GM15510 (cell line): ENCODE data around the gene CPEB1.
A peak's percentile ranks its signal among the peaks of the same experiment; 100 is the strongest.

Experiments used
- POLR2A ChIP-seq: IDR thresholded peaks from 3 replicates; pipeline ENCODE4 v1.6.1; 2011; ENCODE audit warnings: borderline replicate concordance; ENCODE audit not compliant: insufficient read length; ENCODE audit errors: extremely low read depth

The CPEB1 gene

DNA sequence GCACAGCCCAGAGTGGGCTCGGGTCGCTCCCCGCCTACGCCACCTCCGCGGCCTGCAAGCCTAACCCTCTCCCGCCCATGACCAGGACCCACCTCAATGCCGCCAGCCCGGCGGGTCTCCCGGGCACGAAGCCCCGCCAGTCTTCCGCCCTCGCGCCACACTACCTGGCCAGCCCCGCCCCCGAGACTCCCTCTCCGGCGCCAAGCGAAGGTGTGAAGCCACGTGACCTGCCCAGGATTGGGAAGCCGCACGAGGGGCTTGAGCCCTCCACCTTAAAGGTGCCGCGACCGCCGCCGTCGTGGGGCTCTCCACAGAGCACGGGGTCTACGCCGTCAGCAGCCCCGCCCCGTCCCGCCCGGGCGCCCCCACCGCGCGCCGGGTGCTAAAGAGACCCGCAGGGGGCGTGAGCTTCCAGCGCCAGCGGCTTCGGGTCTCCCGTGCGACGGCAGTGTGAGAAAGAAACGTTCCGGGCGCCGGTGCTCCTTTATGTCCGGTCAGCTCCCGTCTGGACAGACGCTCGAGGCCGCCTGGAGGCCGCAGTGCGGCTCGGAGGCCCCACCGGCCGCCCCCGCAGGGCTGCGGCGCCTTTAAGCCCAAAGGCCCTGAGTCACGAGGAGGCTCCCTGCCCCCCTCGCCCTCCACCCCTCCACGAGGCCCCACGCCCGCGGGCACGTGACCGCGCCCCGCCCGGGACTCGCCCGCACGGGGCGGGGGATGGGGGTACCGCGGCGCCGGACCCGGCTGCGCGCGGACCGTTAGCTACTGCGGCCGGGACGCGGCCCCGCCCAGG lies at the start of gene CPEB1:
CPEB1 (minus strand) TSS at position 319 of the 790 bp plus-strand sequence. CDS start 18,904 bp downstream, outside the sequence.
- TF ChIP-seq POLR2A = no peak

DNA sequence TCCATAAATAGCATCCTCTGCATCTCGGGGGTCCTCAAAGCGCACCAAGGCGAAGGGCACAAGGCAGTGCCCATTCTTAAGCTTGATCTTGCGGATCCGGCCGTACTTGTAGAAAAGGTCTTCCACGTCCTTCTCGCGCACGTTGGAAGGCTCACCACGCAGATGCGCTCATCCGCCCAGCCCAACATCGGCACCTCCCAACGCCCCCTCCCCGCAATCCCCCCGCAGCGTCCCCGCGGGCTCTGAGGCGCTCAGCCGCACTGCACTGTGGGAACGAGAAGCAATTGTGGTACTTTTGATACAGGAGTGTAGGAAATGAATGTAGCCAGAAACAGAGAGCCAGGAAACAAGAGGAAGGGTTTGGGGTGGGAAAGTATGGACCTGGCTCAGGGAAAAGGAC lies 45.0 kb upstream of the CPEB1 start:
- no peak for TF ChIP-seq POLR2A

DNA sequence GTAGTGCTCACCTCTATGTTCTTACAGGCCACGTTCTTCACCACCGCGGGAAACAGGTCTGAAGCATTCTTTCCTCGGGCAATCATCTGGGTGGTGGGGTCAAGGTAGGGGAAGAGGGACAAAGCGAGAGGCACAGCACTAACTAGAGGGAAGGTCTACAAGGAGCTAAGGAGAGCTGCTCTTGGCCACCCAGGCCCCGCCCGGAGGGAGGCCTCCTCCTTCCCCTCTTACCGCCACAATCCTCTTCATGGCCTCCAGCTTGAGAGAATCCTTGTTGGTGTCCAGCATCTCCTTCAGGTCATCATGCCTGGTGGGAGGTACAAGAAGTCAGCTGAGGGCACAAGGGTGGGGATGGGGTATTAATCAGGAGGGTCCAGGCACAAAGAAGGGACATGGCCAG lies 42.0 kb upstream of the CPEB1 start:
- TF ChIP-seq POLR2A = no peak

DNA sequence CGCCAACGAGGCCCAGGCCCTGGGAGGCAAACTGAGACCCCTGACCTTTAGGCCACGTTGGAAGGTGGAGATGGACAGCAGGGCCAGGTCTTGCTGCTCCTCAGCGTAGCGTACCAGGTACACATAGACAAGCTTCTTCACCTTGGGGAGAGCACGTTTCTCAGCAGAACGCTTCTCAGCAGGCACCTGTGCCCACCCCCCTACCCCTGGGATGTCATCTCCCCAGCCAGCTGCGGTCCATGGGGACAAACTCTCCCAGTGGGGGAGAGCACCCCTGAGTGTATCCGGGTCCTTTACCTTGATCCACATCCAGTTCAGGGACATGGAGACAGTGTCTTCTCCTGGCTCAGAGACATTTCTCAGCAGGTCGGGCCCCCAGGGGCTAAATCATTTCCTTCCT lies 41.5 kb upstream of the CPEB1 start:
- no peak for TF ChIP-seq POLR2A

DNA sequence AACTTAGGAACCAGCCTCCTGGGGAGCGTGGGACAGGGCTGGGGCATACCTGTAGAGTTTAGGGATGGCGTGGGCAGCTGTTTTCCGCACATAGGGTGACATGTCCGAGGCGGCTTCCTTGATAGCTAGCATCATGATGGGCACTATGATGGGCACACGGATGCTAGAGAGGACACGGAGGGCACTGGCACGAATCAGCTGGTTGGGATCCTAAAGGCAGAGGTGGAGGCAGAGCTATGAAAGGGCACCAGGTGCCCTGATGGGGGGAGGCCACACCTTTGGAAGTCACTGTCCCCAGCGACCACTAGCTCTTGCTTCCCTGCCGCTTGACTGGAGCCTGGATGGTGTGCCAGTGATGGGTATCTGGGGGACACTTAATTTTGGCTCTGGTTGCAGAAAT lies 34.2 kb upstream of the CPEB1 start:
- no peak for TF ChIP-seq POLR2A

DNA sequence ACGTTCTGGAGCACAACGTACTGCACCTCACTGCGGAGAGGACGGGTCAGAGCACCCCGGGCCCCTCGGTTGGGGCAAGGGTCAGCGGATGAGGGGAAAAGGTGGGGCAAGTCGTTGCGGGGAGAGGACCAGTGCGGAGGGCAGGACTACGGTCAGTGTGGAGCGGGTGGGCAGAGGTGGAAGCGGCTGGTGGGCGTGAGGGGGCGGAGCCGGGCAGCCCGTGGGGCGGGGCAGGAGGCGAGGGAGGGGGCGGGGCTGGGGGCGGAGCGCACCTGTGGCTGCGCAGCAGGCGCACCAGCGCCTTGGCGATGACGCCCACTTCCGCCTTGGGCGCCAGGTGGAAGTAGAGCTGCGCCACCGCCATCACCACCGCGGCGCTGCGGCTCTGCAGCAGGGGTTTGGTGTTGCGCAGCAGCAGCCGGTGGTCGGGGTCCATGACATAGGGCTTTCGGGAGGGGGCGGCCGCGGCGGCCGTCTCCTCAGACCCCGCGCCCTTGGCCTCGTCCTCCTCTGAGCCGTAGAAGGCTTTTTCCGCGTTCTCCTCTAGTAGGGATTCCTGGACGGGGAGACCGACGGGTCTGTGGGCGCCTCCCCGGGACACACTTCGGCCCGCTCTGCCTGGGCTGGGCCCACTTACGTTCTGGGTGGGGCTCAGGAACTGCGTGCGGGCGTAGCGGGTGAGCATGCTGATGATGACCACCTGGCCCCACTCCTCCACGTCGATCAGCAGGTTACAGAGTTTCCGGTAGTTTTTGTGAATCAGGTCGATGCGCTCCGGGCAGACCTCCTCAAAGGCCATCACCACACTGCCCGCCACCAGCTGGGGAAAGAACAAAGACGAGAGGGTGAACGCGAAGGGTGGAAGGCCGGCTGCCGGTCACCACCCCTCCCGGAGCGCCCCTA lies 33.3 kb upstream of the CPEB1 start:
- TF ChIP-seq POLR2A = peak; percentile 49

DNA sequence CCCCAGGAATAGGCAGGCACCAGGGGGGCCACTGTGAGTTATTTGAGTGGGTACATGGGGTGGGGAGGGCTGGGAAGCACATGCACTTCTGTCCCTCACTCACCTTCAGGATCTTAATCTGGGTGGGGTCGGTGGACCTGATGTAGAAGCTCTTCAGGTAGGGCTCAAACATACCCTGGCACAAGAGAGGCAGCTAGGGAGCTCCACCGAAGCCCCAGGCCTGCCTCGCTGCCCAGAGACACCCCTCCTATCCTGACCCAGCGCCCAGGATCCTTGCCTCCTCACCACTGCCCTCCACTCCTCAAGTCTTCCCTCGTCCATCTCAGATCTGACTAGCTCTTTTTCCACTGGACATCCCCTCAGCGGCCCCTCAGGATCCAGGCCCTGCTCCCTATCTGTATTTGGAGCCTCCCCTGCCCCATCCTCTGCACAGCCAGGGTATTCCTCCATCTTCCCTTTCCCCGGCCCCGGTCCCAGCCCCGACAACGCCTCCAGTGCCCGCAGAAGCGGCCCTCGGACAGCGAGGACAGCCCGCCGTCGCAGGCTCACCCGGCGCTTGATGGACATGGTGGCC lies 32.5 kb upstream of the CPEB1 start:
- no peak for TF ChIP-seq POLR2A

DNA sequence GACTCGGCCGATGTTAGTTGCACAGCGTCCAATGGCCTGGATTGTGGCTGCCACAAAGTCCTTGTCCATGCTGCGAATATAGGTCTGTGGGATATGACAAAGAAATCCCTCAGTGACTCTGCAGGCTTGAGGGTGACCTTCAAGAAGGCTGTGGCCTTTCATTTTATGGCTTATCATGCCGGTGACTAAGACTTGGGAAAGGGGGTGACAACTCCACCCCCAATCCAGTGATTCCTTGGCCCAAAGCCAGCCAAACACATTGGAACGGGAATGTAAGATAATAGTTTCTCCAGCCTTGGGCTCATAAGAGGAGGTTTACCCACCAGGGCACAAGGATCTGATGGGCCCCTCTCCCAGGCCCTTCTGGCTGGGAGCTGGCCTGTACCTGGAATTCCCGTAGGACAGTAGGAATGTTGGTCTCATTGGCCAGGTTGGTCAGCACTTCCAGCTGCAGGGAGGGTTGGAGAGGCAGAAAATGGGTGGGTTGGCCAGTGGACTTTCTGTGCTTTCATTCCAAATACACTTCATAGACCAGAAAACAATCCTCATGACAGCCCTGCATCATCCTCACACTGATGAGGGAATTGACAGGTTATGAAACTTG lies 30.7 kb upstream of the CPEB1 start:
- no peak for TF ChIP-seq POLR2A

DNA sequence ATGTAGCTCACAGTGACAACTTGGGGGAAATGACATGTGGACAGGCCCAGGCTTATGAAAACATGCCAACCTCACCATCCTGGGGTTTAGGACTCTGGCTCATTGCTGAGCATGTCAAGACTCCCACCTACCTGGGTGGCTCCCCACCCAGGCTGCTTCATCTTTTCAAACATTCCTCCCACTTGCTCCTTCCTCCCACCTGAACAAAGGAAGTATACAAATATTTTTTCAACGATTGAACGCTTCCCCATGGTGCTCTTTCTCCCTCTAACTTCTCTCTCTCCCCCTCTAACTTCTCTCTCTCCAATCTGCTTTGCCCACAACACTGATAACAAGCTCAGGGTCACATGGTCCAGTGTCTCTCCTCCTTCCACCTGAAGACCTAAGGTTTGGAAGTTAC lies 27.7 kb upstream of the CPEB1 start:
- no peak for TF ChIP-seq POLR2A

DNA sequence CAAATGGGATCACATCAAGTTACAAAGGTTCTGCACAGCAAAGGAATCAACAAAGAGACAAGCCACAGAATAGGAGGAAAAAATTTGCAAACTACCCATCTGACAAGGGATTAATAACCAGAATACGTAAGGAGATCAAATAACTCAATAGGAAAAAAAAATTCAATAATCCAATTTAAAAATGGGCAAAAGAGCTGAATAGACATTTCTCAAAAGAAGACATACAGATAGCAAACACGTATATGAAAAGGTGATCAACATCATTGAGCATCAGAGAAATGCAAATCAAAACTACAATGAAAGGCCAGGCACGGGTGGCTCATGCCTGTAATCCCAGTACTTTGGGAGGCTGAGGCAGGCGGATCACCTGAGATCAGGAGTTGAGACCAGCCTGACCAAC lies 23.5 kb upstream of the CPEB1 start:
- TF ChIP-seq POLR2A = no peak

DNA sequence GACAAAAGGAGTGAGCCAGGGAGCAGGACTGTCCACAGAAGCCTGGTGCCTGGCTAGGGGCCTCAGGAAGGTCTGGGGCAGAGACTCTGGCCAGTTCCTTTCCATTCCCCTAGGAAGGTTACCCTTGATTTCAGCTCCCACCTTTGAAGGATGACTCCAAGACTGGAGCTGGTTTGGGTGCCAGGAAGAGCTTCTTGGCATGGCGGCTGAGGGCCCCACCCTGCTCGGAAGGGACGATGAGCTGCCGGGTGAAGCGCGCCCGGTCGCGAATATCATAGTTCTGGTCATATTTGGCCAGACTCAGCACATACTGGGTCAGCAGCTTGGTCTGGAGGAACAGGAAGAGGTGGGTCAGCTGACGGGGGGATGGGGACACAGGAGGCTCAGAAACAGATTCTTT lies 19.4 kb upstream of the CPEB1 start:
- TF ChIP-seq POLR2A = no peak

DNA sequence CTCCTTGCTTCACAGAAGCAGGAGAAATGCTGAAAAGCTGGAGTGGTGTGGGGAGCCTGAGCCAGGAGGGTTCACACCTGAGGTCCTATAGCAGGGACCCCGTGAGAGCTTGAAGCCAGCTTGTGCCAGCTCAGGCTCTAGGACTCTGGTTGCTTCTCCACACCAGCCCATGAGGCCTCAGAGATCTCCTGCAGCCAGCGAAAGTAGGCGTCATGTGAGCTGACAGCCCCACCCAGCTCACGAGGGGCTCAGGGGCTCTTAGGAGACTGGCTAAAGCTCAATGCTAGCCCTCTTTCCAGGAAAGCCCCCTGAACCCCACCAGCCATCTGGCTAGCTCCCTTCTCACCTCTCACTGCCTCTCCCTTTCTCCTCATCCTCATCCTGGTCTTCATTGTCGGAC lies 16.9 kb upstream of the CPEB1 start:
- TF ChIP-seq POLR2A = no peak

DNA sequence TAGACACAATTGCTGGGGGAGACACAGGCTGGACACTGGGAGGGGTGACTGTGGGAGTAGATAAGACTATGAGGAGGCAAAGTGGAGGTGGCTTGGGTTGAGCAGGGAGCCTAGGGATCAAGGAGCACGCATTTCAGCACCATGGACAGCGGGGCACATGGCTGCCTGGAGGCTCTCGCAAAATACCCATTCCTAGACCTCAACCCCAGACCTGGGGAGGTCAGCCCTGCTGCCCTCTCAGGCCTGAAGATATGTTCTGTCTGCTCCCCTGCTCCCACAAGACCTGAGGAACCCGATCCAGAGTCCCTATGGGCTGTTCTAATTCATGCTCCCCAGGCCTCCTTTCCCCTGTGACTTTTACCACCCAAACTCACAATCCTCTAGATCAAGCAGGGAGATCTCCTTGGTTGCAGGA lies 16.0 kb upstream of the CPEB1 start:
- TF ChIP-seq POLR2A = no peak

DNA sequence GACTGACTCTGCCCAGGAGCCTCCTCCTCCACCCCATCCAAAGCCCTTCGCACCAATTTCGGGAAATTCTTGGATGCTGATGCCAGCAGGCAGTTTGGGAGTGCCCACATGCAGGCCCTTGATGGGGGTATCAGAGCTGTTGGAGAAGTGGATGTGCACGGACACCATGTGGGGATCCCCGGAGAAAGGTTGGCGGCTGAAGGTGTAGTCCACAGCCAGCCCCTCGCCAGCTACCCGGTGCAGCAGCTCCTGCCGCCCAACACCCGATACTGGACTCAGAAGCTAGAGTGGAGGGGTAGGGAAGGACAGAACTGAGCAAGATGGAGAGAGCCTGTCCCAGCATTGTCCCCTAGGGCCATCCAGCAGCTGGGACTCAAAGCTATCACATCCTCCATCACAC lies 15.5 kb upstream of the CPEB1 start:
- TF ChIP-seq POLR2A = no peak

DNA sequence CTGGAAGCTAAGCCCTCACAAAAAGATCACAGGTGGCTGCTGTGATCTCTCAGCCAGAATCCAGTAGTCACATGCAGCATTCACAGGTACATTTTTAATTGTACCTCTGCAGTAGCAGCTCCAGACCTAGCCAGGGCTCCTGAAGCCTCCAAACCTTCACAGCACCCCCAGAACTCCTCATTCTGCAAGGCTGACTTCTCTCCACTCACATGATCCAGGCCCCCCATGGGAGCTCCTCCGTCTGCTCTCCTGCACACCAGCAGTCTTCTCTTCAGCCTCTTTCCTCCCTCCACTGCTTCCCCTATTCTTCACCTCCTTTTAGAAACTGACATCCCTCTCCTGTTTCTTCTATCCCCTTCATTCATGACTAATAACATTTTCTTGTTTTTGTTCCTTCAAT lies 13.2 kb upstream of the CPEB1 start:
- TF ChIP-seq POLR2A = no peak
